Astrocyte of the spinal cord (primary cell): ENCODE data around the gene COG6.

Experiments used
- DNase-seq: peaks from one replicate; pipeline ENCODE4 v3.0.0; 2011; ENCODE audit warnings: low read depth, low spot score
- H3K4me3 ChIP-seq: 2 replicates; pipeline ENCODE4 v1.5.1; 2011; ENCODE audit warnings: low read depth, mild to moderate bottlenecking, low read length, moderate library complexity
- in situ Hi-C: cut with HindIII; loops from 2 replicates; pipeline ENCODE4 v1.10.0; 2017; ENCODE audit warnings: low sequenced_read_pairs
- TF ChIP-seq, protein P1 (sequence below): IDR thresholded peaks from 2 replicates; pipeline ENCODE4 v1.5.1; 2012; ENCODE audit warnings: low read depth, mild to moderate bottlenecking, low read length, inconsistent platforms

The COG6 gene

GRCh38 chr13:39685652-39686051 is 30.2 kb downstream of the COG6 start:
- no peak overlapping the region for H3K4me3 ChIP-seq
- TF ChIP-seq, protein P1, sequence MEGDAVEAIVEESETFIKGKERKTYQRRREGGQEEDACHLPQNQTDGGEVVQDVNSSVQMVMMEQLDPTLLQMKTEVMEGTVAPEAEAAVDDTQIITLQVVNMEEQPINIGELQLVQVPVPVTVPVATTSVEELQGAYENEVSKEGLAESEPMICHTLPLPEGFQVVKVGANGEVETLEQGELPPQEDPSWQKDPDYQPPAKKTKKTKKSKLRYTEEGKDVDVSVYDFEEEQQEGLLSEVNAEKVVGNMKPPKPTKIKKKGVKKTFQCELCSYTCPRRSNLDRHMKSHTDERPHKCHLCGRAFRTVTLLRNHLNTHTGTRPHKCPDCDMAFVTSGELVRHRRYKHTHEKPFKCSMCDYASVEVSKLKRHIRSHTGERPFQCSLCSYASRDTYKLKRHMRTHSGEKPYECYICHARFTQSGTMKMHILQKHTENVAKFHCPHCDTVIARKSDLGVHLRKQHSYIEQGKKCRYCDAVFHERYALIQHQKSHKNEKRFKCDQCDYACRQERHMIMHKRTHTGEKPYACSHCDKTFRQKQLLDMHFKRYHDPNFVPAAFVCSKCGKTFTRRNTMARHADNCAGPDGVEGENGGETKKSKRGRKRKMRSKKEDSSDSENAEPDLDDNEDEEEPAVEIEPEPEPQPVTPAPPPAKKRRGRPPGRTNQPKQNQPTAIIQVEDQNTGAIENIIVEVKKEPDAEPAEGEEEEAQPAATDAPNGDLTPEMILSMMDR, result no peak
- no peak for DNase-seq

GRCh38 chr13:39688278-39688677 is 32.8 kb downstream of the COG6 start:
- DNase-seq, result no peak

More at GRCh38 chr13:39685652-39686051, 30.2 kb downstream of the COG6 start:
- in situ Hi-C loops, result no loop called here

GRCh38 chr13:39688699-39689405 is 33.4 kb downstream of the COG6 start:
- H3K4me3 ChIP-seq, result no peak overlapping the region
- in situ Hi-C loops, result no loop called here
- peak; percentile 33 for DNase-seq
- TF ChIP-seq, protein P1, result no peak

More at GRCh38 chr13:39688278-39688677, 32.8 kb downstream of the COG6 start:
- in situ Hi-C loops, result no loop called here
- TF ChIP-seq, protein P1, result no peak
- no peak overlapping the region for H3K4me3 ChIP-seq

DNA sequence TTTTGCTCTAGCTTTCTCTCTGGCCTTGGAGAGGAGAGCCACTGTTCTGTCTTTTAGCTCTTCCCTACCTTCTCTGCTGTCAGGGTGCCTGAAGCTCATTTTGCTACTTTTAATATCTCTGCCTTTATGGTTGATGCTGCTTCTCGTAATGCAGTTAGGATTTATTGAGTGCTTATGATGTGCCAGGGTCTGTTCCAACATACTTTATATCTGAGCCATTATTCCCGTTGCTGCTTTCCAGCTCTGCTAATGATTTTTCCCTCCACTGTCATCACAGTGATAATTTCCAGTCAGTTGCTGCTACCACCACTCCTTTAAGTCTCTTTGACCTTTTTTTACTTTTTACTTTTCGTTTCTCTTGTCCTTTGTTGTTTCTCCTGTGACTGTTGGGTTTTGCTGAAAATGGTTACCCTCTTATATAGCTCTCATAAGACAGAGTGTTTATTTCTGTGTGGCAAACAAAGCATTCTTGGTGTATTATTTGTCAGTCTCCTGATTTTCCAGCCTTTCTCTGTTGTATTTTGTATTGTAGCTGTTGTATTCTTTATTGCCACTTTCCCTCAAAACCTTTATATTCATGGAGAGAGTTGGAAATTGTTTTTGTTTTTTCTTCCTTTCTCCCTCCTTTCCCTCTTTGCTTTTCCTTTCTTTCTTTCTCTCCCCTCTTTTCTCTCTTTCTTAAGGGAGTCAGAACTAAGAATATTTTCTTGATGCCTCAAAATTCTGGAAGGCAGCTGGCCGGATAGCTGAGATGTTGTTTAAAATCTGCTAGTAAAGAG is 37.4 kb downstream of the COG6 start:
- no peak overlapping the region for H3K4me3 ChIP-seq
- in situ Hi-C loops, result no loop called here
- TF ChIP-seq, protein P1, result no peak
- DNase-seq, result no peak

GRCh38 chr13:39699274-39699673 is 43.8 kb downstream of the COG6 start:
- TF ChIP-seq, protein P1, result no peak
- no peak for DNase-seq
- in situ Hi-C loops, result no loop called here
- no peak overlapping the region for H3K4me3 ChIP-seq

- TF ChIP-seq, protein P1, result no peak
- DNase-seq, result no peak
- in situ Hi-C loops, result no loop called here
- no peak overlapping the region for H3K4me3 ChIP-seq
Measured at GRCh38 chr13:39712626-39713025, 57.2 kb downstream of the COG6 start.
